GM18517 (cell line): ENCODE data around the gene ZNF343.

Experiments used
- ATAC-seq: cut with Tn5 transposase; IDR thresholded peaks from one replicate; pipeline ENCODE4 v1.9.1; 2021; ENCODE audit warnings: mild to moderate bottlenecking, moderate library complexity; ENCODE audit not compliant: unreplicated experiment

The ZNF343 gene

GRCh38 chr20:2446845-2447244 lies 61.9 kb downstream of the ZNF343 start:
- no peak for ATAC-seq
